Measurements from ENCODE around the gene DMD.
"Not testable (repeated sequence)": the region's sequence is repeated elsewhere in the genome, so short reads cannot be mapped to it uniquely, and the experiment has no call there.

Gene DMD

GRCh38 chrX:31487951-31488350 lies 1723.4 kb downstream of the DMD start:
- no peak for DNase-seq

DNA sequence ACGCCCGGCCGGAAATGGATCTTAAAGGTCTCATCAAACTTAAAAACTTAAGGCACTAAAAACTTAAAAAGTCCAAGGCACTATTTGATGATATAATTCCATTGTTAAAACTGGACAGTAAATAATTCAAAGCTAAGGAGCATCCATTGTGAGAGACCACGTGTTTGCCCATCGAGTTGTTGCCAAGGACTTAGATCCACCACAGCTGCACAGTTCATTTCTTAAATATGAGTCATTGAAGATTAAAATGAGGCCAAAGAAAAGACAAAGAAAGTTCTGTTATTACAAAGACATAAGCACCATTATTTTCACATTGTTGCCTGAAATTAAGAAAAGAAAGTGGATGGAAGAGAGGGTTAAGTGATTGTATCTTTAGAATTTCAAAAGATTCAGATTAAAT lies 1728.0 kb downstream of the DMD start:
- DNase-seq: no peak

GRCh38 chrX:31480696-31481095 lies 1730.7 kb downstream of the DMD start:
- DNase-seq: no peak

DNA sequence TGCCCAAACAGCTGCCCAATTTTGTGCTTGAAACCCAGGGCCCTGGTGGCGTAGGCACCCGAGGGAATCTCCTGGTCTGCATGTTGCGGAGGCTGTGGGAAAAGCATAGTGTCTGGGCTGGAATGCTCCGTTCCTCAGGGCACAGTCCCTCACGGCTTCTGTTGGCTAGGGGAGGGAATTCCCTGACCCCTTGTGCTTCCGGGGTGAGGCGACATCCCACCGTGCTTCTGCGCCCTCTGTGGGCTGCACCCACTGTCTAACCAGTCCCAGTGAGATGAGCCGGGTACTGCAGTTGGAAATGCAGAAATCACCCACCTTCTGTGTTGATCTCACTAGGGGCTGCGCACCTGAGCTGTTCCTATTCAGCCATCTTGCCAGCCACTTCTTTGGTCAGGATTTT lies 1740.1 kb downstream of the DMD start:
- no peak for DNase-seq

GRCh38 chrX:31470753-31471152 lies 1740.6 kb downstream of the DMD start:
- DNase-seq: not testable (repeated sequence)

GRCh38 chrX:31464306-31464915 lies 1746.9 kb downstream of the DMD start:
- no peak for DNase-seq

DNA sequence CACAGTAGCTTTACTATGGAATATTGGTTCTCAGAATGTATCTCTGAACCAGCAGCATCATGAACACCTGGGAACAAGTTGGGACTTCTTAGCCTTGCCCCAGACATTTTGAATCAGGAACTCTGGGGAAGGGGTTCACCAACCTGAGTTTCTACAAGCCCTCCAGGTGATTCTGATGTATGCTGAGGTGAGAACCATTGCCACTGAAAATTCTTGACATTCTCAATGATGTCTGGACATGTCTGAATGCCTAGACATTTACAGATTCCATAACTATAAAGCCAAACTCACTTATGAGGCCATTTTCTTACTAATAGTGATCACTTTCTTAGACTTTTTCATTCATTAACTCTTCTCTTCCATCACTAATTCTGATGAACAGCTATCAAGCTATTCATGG lies 1750.1 kb downstream of the DMD start:
- no peak for DNase-seq

GRCh38 chrX:31459361-31459760 lies 1752.0 kb downstream of the DMD start:
- no peak for DNase-seq

DNA sequence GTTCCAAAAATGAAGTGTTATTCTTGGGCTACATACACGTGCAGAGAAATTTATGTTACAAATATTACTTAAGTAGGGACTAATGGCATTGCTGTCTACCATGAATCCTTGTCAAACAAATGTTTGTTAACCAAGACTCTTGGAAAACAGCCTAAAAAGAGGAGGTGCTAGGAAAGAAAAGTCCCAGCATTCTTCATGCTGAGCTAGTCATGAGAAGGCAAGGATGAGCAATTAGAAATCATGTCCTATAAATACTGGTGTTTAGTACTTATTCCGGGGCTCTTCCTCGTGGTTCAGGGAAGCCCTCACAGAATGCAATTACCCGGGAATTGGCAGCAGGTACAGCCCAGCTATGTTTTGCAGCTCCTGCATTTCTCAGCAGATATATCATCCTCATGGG lies 1761.4 kb downstream of the DMD start:
- no peak for DNase-seq

GRCh38 chrX:31449081-31449480 lies 1762.3 kb downstream of the DMD start:
- DNase-seq: peak in 1 of 2 experiments; percentile 36

DNA sequence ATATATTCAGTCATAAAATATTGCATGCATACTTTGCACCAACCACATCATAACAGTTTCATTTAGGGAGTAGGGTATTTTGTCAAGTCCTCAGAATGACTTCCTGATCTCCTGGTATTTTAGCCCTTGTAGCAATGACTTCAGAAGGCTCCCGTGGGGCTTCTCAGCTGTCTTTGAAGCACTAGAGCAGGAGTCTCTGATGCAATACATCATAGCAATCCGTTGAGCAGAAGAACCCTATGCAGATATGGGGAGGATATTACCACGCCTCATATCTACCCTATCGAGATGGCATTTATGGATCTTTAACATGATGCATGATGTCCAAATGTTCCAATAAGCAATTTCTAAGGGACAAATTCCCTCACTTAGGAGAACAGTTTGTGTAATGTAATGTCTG lies 1765.8 kb downstream of the DMD start:
- no peak for DNase-seq

GRCh38 chrX:31443654-31444053 lies 1767.7 kb downstream of the DMD start:
- DNase-seq: no peak

DNA sequence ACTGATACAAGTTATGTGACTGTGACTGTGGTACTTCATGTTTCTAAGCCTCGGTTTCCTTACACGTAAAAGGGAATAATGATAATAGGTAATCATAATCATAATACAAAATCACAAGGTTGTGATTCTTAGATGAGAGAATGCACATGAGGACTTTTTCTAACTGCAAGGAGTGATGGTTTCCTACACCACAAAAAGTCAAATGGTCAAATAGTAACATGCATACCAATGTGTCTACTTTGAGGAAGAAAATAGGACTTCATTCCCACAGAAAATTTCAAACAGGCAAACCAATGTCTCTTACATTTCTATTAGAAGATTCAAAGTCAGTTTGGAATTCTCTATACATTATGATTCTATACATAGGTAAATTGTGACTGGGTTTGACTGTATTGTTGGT lies 1770.8 kb downstream of the DMD start:
- no peak for DNase-seq

DNA sequence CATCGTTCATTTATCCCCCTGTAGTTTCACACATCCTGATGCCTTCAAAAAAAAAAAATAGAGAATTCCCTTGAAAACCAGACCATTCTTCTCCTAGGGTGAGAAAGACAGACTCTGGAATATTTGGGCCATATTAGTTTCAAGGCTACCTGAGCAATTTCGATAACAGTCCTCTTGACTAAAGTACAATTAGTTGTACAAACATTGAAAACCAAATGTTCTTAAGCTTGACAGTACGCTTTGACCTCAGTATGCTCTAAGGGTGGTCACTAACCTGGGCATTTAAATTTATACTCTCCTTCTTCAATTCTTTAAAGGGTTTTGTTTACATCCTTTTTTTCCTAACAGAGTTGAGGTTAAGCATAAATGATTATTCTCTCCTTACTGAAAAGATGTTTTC lies 1774.9 kb downstream of the DMD start:
- no peak for DNase-seq

DNA sequence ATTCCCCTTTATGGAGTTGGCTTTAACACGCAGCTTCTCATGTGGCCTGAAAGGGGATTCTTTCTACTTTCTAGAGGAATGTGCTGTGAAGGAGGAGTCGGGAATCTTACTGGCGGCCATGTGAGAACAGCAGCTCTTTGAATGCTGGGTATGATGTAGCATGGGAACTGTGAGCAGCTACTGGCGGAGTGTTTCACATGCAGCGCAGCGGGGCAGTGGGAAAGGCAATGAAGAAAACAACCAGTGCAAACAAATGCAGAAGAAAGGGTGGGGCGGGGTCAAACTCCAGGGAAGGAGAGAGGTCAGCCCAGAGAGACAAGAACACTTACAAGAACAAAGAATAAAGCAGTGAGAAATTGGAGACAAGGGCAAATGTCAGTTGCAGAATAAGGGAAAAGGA lies 1775.8 kb downstream of the DMD start:
- DNase-seq: no peak

GRCh38 chrX:31433856-31434255 lies 1777.5 kb downstream of the DMD start:
- peak in 1 of 2 experiments; percentile 3 for DNase-seq

DNA sequence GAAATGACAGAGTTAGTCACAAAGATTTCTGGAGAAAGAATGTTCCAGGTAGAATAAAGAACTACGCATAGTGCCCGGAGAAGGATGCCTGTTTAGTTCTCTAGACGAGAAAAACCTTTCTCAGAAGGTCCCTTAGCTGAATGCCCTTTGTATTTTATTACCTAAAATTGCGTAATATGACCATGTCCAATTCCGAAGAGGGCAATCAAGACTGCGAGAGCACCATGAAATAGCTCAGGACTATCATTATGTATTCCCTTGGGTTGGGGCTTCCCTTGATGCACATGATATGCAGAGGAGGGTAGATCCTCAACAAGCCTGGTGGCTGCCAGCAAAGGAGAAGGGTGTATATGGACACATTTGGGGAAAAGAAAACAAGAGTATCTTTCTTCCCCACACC lies 1781.4 kb downstream of the DMD start:
- DNase-seq: no peak

DNA sequence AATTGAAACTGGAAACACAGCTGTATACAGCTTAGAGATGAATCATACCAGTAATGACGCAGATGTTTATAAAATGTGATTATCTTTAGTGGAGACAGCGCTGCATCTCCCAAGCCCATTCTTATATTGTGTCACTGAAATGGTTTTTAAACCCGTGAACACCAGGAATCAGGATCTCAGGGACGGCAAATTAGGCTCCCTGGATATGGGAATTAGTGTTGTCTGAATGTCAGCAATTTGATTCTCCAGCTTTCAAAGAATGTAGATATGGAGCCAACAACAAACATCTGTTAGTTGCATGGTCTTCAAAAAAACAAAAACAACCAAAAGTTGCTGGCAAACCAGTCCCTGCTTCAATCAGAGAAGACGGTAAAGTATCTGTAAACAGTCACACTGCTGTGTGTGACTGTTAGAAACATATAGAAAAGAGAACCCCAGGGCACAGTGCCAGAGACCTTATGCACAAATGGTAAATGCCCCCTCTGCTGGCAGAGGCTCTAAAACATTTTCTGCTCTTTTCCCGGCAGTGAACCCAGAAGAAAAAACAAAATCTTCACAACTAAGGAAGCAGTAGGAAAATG lies 1787.7 kb downstream of the DMD start:
- DNase-seq: peak; percentile 62 to 72

DNA sequence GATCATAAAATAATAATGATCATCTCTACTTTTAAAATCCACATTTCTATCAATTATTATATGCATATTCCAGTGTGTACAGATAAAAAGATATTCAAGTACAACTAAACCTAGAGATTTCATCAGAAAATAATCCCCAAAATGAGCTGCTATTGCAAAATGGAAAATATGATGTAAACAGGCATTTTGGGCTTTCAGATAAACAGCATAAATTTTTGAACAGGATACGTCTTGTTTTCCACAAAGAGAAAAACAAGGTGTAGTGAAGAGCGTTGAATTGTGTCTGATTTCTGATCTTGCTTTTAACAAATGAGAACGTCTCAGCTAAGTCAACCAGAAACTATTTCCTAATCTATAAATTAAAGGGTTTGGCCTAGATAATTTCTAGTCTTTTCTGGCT lies 1789.9 kb downstream of the DMD start:
- no peak for DNase-seq

- no peak for DNase-seq
These were observed 1790.6 kb downstream of the DMD start for GRCh38 chrX:31420711-31421151.

- DNase-seq: no peak
These were observed 1791.0 kb downstream of the DMD start for GRCh38 chrX:31420302-31420701.

DNA sequence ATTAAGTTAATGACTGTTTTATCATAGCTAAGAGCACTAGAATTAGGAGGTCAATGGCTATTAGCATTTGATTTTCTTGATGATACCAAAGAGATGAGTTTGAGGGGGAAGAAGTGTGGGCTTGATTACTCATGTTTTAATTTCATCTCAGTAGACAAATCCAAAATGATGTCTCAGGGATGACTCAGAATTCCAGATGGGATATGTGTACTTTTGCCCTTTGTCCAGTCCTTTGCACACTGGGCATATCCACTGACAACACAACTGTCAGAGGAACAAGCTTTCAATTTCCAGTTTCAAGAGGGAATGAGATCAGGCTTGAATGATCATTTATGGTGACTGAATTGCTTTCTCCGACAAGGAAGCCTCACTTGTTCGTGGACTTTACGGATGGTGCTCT lies 1814.2 kb downstream of the DMD start:
- no peak for DNase-seq

GRCh38 chrX:31392513-31392912 lies 1818.8 kb downstream of the DMD start:
- DNase-seq: no peak

DNA sequence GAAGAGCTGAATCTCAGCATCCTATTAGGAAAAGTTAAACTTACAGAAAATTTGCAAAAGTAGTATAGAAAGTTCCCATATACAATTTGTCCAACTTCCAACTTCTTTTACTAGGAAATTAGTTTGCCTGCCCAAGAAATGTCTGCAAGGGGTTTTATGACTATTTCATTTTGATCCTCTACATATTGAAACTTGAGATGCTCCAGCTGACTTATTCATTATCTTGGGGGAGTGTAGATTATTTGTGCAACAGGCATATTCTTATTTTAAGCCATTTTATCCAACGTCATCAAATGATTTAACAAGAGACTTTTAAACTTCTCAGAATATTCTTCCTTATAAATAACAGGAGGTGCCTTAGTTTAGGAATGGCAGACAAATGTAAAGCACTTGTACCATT lies 1822.4 kb downstream of the DMD start:
- DNase-seq: no peak

DNA sequence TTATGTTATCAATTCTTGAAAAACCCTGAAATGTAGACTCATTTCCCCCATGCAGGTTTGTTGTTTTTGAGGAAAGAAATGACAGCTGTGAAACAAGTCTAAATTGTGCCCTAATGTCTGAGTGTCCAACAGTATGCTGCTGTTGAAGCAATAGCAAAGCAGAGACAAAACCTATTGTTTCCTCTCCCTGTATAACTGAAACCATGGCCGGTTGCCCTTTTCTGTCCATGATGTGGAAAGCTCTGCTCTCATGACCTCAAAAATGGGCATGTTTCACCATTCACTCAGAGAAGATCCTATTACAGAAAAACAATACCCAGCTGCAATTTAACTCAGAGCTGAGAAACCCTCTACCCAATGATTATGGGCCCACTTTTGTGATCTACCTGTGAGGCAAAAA lies 1826.9 kb downstream of the DMD start:
- DNase-seq: no peak

Data from NCI-H2081 (cell line).